GM12878 (cell line): ENCODE results near the gene CCN5.

Source experiments
- CEBPB ChIP-seq, 2 experiments: fragments of 150-350 bp in 1 of 2; IDR thresholded peaks; 2 replicates each; pipeline ENCODE4 v1.6.1; 2012 to 2014; ENCODE audit warnings: low read depth in 2 of 2, low read length in 2 of 2, borderline replicate concordance in 1 of 2, inconsistent platforms in 1 of 2
- CTCF ChIP-seq, 3 experiments: IDR thresholded peaks in 2 of 3; conservative IDR thresholded peaks in 1 of 3; 2 replicates each; pipeline ENCODE4 v1.5.1; 2011; ENCODE audit warnings: low read depth in 3 of 3, low read length in 3 of 3, mild to moderate bottlenecking in 3 of 3, control low read depth in 2 of 3, moderate library complexity in 2 of 3, inconsistent platforms in 1 of 3, mixed read lengths in 1 of 3; ENCODE audit not compliant: control insufficient read depth in 2 of 3, insufficient read depth in 1 of 3; ENCODE audit errors: extremely low read depth in 1 of 3
- FOS ChIP-seq: IDR thresholded peaks from 3 replicates; pipeline ENCODE4 v1.6.1; 2011; ENCODE audit warnings: borderline replicate concordance; ENCODE audit not compliant: insufficient read length; ENCODE audit errors: extremely low read depth
- MTA2 ChIP-seq: fragments of 450-650 bp; IDR thresholded peaks from 2 replicates; pipeline ENCODE4 v1.6.1; 2016; ENCODE audit warnings: low read depth, mild to moderate bottlenecking, moderate library complexity
- RAD21 ChIP-seq: IDR thresholded peaks from 2 replicates; pipeline ENCODE4 v1.6.1; 2011; ENCODE audit warnings: mild to moderate bottlenecking, low read depth, low read length, moderate library complexity; ENCODE audit not compliant: insufficient read depth

- TF ChIP-seq FOS, result no peak
- TF ChIP-seq CTCF (IDR thresholded peaks at IDR 0.05 in 2 of 3, conservative IDR thresholded peaks at IDR 0.05 in 1 of 3; ENCODE audit: control insufficient read depth in 2 of 3, extremely low read depth in 1 of 3, insufficient read depth in 1 of 3, low read depth in 3 of 3, low read length in 3 of 3), result no peak
- TF ChIP-seq CEBPB (IDR thresholded peaks at IDR 0.05; ENCODE audit: borderline replicate concordance in 1 of 2, low read depth in 2 of 2, low read length in 2 of 2), result no peak
- no peak for TF ChIP-seq MTA2
- TF ChIP-seq RAD21, result no peak
Observed at GRCh38 chr20:44666066-44666465, 49.1 kb upstream of the CCN5 start.
